Non-pigmented ciliary epithelial cell (primary cell): ENCODE data around the gene PIK3R6.

Source experiments
- DNase-seq: peaks from one replicate; pipeline ENCODE4 v3.0.0-alpha.2; 2010; ENCODE audit warnings: low read depth

The PIK3R6 gene

GRCh38 chr17:8867361-8867981, at the start of gene PIK3R6:
Gene PIK3R6 (minus strand): TSS chr17:8867674. CDS start chr17:8849794, 17,880 bp downstream.
- DNase-seq: no peak

DNA sequence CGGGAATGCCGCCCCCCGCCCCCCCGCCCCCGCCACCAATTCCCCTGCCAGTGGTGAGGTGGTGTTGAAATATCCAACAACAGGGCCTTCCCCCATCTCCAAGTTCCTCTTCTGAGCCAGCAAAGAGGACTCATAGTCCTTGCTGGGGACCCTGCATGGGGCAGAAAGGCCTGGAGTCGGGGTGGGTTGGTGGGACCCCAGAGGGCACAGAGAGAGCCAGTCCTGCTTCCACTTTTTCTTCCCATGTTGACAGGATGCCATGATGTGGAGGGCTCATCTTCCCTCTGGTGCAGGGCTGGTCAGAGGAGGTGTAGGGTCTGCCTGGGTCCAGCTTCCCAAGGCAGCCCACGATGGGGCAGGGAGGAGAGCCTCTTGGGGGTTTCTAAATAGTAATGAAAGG, 49.0 kb upstream of the PIK3R6 start:
- DNase-seq: no peak

- DNase-seq: no peak
Observed at GRCh38 chr17:8914554-8914953, 47.1 kb upstream of the PIK3R6 start.

- DNase-seq: no peak
Observed at GRCh38 chr17:8913879-8914278, 46.4 kb upstream of the PIK3R6 start.

- no peak for DNase-seq
Observed at GRCh38 chr17:8913091-8913490, 45.6 kb upstream of the PIK3R6 start.

- no peak for DNase-seq
Observed at GRCh38 chr17:8912084-8912981, 44.9 kb upstream of the PIK3R6 start.

GRCh38 chr17:8910969-8911604, 43.6 kb upstream of the PIK3R6 start:
- no peak for DNase-seq

GRCh38 chr17:8909586-8910270, 42.3 kb upstream of the PIK3R6 start:
- DNase-seq: no peak

DNA sequence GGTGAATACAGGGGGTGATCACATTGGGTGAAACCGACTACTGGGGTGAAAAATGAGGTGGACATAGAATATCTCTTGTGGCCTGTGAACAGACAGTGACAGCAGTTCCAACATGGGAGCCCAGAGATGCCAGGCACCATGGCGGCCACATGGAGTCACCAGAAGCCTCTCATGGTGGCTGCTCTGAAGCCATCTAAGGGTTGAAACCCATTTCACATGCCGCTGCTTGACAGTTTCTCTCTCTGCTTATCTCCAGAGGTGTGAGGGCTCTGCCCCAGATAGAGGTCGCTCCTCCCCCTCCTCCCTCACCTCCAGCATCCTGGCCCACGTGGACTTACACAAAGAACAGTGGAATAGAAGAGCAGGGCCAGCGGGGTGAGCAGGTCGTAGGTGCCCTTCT, 37.9 kb upstream of the PIK3R6 start:
- no peak for DNase-seq

- DNase-seq: no peak
Observed at GRCh38 chr17:8904686-8905085, 37.2 kb upstream of the PIK3R6 start.

DNA sequence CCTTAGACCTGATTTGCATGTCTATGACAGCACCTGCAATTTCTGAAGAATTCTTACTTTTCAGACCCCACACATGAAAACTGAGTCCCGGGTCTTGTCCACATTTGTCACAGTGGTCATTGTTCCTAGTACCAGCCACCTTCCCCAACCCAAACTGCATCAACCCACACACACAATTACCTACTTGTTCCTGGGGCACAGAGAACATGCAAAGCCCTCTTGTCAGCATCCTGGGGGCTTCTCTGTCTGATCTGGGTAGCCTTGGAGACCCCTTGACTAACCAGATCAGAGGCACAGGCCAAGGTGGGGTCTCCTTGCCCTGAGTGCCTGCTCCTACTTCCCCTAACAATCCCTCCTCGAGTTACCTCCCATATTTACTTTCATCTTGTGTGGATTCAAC, 36.7 kb upstream of the PIK3R6 start:
- DNase-seq: no peak

- no peak for DNase-seq
Observed at GRCh38 chr17:8900626-8901585, 33.4 kb upstream of the PIK3R6 start.

GRCh38 chr17:8900207-8900606, 32.7 kb upstream of the PIK3R6 start:
- DNase-seq: no peak

GRCh38 chr17:8898636-8899035, 31.2 kb upstream of the PIK3R6 start:
- DNase-seq: no peak

GRCh38 chr17:8898126-8898525, 30.7 kb upstream of the PIK3R6 start:
- DNase-seq: no peak

DNA sequence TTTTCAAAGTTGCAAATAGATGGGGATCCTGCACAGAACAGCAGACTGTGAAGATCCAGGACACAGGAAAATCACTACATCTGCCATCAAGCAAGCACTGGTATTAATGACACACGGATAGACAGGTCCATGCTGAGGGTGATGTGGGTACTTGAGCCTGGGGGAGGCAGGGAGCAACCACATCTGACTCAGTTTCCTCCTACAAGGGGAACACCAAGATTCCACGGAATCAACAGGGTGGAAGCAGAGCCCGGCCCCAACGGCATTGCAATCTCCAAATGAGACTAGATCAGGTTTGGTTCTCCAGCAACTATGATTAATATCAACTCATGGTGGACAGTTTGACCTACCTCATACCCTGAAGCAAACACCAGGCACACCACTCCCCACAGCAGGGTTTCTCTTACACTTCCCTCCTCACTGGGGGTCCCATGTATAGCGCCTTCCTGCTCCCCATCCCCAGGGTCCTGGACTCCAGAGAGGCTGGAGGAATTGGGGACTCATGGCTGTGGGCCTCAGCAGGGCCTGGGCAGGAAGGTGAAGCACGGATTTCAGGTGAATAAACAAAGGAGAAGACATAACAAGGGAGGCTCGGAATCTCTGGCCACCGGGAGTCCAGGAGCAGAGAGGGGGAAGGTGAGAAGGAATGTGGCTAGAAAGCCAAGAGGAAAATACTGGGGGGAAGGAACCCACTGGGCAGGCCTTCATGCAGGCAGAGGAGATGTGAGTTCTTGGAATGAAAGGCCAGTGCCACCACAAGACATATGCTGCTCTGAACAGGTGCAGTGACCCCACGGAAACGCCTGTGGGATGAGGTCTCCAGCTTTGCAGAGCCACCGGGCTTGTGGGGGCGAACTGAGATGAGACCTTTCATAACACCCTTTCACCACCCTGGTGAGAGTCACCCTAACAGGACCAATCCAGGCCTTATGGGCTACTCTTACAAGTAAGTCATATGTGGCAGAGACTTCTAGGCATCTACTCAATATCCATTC, 29.5 kb upstream of the PIK3R6 start:
- no peak for DNase-seq

- no peak for DNase-seq
Observed at GRCh38 chr17:8896087-8896486, 28.6 kb upstream of the PIK3R6 start.

DNA sequence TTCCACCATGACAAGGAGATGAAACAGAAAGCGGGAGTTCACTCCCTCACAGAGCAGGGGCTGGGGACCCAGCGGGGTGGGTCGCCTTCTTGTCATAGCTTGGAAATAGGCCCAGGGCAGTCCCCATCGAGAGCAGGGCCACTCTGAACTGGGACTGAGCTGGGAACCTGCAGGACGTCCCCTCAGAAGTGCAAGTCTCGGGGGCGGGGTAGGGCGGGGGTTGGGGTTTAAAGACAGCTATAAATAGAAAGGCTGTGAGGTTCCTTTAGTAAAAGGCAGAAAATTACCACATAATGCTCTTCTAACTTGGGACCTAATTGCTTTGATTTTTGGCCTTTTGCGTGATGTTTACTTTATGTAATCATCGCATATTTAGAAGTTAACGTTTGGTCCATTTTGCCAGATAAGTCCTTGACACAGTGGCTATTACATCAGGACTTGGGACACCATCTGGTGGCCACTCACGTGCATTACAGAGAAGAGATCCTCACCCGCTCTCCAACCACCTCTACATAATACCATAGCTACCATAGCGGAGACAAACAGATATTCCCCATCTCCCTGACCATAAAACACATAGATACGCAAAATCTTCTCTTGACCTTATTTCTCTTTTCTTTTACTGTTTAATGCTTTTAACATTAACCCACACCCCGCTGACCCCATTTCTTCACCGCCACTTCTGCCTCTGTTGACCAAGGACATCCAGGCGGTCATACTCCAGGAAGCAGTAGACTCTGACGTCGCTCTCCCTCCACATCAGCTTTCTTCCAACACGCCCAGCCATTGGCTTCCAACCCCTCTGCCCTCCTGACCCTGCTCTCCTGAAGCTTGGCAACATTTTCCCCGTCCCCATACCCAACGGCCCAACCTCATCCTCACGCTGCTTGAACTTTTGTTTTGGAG, 27.5 kb upstream of the PIK3R6 start:
- DNase-seq: no peak

DNA sequence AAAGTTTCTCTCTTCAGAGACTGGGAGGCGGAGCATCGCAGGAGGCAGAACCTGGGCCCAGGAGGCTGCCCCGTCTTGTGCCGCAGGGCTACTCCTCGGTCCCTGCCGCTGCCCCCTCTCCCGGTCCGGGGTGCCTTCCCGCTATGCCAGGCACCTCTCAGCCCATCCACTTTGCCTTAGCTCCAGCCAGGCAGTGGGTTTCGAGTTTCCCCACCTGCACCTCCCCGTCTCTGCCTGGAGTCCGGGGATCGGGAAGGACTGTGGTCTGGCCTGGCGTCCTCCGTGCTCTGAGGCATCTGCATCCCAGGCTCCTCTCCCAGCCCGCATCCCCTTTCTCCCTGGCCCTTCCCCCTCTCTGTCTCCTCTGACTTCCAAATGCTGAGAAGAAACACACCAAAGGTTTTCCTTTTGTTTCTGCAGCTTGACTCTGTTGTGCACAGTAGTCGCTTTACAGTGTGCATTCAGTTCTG, 26.8 kb upstream of the PIK3R6 start:
- DNase-seq: no peak
